WTC11 (cell line): ENCODE results near the gene IQCK.

Experiments
- ATF3 ChIP-seq: sonication (generic); formaldehyde crosslinking; conservative IDR thresholded peaks from 2 replicates; pipeline ENCODE4 v1.8.1; 2022; ENCODE audit warnings: mild to moderate bottlenecking, missing genetic modification reagents
- CTCF ChIP-seq: fragments of 200-600 bp; IDR thresholded peaks from 2 replicates; pipeline ENCODE4 v1.8.0; 2022; ENCODE audit warnings: antibody characterized with exemption
- ERG ChIP-seq: fragments of 250-450 bp; sonication (Bioruptor Pico); IDR thresholded peaks from 2 replicates; pipeline ENCODE4 v1.8.0; 2021; ENCODE audit warnings: mild to moderate bottlenecking
- ETV6 ChIP-seq: sonication (generic); formaldehyde crosslinking; IDR thresholded peaks from 2 replicates; pipeline ENCODE4 v1.8.1; 2022; ENCODE audit warnings: mild to moderate bottlenecking, missing genetic modification reagents
- ZNF263 ChIP-seq: sonication (generic); formaldehyde crosslinking; IDR thresholded peaks from 2 replicates; pipeline ENCODE4 v1.8.1; 2022; ENCODE audit warnings: low read depth, mild to moderate bottlenecking, moderate library complexity, missing genetic modification reagents
- ZNF416 ChIP-seq: fragments of 250-450 bp; sonication (Bioruptor Pico); IDR thresholded peaks from 2 replicates; pipeline ENCODE4 v1.9.0; 2021; ENCODE audit warnings: mild to moderate bottlenecking, inconsistent platforms

- TF ChIP-seq ZNF416 (CRISPR knock-in tag): no peak
- no peak for TF ChIP-seq ATF3 (CRISPR knock-in tag)
- TF ChIP-seq ERG (CRISPR knock-in tag): no peak
- no peak for TF ChIP-seq ZNF263
- no peak for TF ChIP-seq ETV6 (CRISPR knock-in tag)
- no peak for TF ChIP-seq CTCF
Measured at GRCh38 chr16:19705146-19705501, 12.9 kb upstream of the IQCK start.
